Measurements from ENCODE around the gene MAST2.
A peak's percentile ranks its signal among the peaks of the same experiment; 100 is the strongest.
"Not testable (repeated sequence)": the region's sequence is repeated elsewhere in the genome, so short reads cannot be mapped to it uniquely, and the experiment has no call there.

The MAST2 gene

DNA sequence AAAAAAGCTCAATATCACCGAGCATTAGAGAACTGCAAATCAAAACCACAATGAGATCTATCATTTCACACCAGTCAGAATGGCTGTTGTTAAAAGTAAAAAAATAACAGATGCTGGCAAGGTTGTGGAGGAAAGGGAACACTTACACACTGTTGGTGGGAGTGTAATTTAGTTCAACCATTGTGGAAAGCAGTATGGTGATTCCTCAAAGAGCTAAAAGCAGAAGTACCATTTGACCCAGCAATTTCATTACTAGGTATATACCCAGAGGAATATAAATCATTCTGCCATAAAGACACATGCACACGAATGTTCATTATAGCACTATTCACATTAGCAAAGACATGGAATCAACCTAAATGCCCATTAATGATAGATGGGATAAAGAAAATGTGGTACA, 146.1 kb downstream of the MAST2 start:
- DNase-seq, result not testable (repeated sequence)

DNA sequence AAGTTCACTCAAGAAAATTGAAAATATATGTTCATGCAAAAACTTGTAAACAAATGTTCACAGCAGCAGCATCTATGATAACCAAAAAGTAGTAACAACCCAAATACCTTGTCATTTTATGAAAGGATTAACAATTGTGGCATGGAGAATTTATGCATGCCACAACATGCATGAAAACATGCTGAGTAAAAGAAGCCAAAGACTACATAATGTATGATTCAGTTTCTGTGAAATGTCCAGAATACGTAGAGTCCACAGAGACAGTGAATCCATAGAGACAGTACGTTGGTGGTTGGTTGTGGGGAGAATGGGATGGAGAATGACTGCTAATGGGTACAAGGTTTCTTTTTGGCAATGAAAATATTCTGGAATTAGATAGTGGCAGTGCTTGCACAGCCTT, 148.7 kb downstream of the MAST2 start:
- no peak for DNase-seq

DNA sequence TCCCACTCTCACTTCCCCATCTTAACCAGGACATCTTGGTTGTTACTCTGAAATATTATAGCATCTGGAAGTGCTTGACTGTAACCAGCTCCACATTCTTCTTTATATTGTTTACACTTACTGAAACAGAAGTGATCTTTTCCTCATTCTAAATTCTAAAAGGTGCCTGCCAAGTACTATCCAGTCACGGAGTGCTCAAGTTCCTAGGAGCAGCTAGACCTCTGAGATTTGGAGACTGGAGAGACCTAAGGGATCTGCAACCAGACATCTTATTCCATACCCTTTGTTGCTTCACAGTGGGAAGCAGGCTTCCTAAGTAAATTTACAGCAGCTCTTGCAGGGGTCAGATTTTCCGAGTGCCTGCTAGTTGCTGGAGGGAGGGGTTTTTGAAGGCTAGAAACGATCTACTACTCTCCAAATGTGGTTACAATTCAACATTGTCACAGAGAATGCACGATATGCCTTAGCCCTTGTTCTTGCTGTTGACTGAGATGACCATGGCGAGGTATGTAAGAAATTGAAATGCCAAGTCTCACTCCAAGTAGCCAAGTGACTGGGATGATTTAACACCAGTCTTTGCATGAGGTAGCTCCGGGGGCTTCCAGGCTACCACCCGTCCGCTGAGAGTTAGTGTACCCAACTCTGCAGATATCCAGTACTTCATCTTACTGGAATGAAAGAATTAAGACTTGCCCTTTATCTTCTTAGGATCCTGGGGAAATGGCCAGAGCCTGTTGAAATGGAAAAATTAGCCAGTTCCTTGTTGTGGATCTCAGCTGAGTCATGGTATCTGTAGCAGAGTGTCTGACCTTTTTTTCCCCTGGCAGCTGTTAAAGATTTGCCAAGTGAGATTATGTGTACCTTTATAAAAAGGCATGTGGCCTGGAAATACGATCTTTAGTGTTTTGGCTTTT, 150.8 kb downstream of the MAST2 start:
- no peak for DNase-seq

DNA sequence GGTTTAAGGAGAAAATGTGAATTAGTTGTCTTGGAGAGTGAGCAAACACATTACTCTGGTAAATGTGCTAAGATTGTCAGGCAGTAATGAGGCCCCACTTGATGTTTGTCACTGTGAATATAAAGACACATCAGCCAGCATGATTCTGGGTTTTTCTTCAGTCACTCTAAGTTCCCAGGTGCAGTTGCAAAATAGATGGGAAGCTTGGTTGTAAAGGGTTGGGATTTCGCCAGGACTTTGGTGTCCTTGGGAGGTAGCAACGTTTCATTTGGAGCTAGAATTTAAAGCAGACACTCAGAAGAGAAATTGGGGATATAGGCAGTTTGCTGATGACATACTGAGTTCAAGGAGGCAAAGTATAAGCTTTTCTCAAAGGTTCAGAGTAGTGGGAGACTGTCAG, 154.3 kb downstream of the MAST2 start:
- DNase-seq, result no peak

DNA sequence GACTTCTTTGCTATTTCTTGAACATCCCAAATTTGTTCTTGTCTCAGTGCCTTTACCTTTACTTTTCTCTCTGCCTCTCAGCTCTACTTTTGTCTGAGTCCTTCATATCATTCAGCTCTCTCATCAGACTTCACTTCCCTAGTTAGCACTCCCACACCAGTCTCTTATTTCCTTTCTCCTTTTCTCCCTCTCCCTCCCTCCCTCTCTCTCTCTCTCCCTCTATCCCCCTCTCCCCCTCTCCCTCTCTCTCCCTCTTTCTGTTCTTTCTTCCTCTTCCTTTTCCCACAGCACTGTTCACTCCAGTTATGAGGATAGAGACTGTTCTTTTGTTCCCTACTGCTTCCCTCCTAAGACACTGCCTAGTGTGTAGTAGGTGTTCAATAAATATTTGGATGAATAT, 154.9 kb downstream of the MAST2 start:
- DNase-seq, result no peak

DNA sequence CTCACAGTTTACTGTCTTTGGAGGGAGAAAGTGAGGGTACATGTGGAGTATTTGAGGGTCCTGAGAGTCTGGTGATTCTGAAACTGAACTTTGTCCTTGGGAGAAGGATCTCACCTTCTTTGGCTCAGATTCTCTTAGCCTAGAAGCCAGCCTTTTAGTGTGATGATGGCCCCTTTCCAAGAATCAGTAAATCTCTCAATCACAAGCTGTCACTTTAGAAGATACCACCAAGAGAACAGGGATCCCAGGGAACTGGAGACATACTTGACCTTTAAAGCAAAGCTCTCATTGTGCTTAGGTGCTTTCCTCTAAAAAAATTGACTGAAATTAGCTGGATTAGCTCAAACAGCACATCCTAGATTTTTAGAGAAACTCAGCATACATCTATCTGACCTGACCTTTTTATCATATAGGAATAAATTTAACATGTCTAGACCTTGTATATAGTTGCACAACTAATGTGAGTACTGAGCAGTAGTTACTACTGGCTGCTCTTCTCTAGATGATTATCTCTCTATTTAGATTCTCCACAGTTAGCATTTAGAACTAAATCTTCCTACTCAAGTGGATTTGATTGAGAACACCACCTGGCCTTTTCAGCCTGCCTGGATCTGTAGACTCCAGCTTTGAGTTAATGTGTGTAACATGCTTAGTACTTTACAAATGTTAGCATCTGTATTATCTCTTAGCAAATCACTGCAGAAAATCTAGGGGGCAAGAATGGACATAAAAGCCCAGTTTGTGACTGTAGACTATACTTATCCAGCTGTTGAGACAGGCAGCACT, 157.7 kb downstream of the MAST2 start:
- no peak for DNase-seq

DNA sequence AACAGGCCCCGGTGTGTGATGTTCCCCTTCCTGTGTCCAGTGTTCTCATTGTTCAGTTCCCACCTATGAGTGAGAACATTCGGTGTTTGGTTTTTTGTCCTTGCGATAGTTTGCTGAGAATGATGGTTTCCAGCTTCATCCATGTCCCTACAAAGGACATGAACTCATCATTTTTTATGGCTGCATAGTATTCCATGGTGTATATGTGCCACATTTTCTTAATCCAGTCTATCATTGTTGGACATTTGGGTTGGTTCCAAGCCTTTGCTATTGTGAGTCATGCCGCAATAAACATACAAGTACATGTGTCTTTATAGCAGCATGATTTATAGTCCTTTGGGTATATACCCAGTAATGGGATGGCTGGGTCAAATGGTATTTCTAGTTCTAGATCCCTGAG, 158.5 kb downstream of the MAST2 start:
- not testable (repeated sequence) for DNase-seq

DNA sequence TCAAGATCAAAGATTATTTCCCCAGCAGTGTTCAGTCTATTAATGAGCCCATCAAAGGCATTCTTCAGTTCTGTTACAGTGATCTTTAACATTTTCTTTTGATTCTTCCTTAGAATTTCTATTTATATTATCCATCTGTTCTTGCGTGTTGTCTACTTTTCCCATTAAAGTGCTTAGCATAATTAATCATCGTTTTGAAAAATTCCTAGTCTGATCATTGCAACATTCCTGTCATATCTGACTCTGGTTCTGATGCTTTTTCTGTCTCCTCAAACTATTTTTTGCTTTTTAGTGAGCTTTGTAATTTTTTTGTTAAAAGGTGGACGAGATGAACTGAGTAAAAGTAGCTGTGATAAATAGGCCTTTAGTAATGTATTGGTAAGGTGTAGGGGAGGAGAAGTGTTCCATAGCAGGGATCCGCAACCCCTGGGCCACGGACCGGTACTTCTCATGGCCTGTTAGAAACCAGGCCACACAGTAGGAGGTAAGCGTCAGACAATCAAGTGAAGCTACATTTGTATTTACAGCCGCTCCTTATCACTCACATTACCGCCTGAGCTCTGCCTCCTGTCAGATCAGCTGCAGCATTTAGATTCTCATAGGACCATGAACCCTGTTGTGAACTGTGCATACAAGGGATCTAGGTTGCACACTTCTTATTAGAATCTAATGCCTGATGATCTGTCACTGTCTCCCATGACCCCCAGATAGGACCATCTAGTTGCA, 165.7 kb downstream of the MAST2 start:
- no peak for DNase-seq

DNA sequence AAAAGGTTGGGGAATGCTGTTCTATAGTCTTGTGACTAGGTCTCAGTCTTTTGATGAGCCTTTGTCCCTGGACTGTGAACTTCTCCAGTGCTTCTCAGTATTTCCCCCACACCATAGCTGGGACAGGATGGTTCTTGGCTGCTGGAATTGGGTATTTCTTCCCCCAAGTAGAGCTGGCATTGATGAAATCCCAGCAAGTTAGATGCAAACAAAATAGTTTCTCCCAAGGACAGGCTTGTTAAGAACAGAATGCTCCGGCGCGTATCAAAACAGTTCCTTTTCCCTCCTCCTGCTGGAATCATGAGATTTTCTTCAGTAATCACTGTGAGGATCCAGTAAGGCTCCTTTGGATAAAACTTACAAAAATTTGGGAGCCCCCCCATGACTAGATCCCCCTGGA, 166.5 kb downstream of the MAST2 start:
- DNase-seq, result no peak

DNA sequence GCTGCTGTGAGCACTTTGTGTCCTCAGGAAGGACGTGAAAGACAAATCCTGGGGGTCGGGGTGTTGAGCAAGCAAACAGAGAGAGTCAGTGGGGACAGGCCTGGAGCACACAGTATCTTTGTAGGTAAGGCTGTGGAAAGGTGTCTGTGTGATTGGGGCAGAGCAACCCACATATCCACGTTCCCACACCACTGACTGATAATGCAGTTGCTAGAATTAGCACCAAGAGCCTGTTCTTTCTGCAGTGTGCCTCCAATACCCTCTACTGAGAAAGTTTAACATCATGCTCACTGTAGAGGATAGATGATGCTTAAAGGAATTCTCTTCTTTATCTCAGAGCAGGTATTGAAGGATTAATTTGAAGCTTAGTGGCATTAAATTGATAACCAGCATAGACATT, 167.9 kb downstream of the MAST2 start:
- no peak for DNase-seq

DNA sequence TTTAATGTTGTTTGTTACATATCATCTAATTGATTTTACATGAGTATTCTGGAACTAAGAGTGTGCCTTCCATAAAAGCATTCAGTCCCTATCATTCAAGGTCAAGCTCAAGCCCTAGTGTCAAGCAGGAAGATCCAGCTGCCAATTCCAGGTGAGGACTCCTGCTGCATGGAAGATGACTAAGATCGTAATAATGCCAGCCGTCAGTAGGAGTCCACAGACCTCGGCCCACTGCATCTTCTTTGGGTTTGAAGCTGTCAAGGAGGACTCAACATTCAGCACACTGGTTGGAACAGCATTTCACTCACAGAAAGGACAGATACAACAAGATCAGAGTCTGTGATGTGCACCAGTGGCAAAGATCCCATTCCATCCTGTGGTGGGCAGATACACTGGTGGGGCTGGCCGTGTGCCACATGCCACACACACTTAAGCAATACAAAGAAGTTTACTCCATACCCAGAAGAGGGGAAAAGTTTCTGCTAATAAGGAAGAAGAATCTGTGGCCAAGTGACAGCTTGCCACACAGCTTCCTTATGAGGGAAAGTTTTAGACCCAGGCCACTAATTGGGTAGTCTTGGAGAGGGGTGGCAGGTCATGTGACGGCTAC, 168.6 kb downstream of the MAST2 start:
- no peak for DNase-seq

DNA sequence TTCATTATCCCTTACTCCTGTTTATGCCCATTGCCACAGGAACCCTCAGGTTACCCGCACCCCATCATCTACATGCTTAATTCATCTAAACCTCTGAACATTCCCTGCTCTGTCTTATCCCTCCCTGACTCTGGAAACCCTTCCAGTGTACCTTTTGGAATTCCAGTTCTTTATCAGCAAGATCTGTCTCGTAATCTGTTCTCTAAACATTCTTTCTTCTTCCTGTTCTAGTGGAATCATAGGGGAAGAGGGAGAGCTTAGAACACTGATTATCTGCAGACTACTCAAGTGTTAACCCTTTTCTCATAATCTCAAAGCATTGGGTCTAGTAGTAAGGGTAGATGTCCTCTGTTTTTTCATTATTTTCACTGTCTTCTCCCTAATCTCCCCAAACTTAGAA, 169.2 kb downstream of the MAST2 start:
- no peak for DNase-seq

DNA sequence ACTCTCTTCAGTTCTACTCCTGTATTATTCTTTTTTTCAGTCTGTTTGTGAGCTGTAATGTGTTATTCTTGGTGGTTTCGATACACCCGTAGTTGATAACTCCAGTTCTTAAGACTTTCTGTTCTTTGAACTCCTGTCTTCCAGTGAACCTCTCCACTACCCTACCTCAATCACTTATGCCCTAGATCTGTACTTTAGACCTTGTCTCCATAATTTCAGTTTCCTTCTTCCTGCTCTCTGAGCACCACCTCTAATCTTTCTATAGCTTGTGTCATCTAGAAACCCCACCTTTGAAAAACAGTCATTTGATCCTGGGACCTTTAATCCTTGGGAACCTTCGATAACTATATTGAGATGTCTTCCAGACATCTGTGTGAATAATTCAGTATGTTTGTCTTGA, 169.7 kb downstream of the MAST2 start:
- DNase-seq, result no peak

DNA sequence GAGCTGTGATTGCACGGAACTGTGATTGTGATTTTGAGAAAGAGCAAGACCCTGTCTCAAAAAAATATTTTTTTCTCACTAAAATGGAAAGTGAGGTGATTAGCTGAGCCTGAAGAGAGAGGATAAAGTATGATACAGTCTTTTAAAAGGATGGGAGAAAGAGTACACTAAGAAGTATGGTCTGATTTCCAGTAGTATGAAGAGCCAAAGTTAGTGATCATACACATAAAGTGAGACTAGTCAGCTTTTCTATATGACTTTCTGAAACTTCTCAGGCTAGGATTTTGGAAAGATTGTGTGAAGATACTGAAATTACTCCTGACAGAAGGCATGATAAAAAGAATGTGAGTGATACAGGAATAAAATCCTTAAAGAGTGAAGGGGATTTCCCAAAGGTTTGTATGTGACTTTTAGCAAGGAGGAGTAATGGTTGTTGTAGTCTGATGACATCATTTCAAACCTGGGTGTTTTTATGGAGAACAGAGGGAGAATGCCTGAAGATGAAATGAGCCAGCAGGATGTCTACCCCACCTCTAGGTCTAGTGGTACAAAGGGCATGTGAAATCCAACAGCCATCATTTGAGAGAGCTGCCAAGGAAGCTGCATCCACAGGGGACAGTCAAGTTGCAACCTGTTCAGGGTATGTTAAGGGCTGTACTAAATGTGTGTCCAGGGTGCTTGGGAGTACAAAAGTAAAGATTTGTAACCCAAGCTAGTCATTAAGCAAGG, 171.3 kb downstream of the MAST2 start:
- DNase-seq, result no peak

DNA sequence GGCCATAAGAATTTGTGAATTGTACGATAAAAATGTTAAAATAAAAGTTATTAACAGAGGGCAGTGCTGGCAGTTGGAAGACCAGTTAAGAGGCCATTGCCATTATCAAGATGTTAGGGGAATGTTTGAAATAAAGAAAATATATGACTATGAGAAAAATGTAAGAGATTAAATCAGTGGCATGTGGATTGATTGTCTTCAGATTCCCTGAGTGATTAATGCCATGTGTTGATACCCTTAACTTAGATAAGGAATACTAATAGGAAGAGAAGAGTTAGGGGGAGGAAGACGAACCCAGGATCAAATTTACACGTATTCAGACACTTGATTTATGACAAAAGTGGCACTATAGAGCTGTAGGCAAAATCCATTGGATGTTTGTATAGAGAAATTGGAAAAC, 173.2 kb downstream of the MAST2 start:
- no peak for DNase-seq

DNA sequence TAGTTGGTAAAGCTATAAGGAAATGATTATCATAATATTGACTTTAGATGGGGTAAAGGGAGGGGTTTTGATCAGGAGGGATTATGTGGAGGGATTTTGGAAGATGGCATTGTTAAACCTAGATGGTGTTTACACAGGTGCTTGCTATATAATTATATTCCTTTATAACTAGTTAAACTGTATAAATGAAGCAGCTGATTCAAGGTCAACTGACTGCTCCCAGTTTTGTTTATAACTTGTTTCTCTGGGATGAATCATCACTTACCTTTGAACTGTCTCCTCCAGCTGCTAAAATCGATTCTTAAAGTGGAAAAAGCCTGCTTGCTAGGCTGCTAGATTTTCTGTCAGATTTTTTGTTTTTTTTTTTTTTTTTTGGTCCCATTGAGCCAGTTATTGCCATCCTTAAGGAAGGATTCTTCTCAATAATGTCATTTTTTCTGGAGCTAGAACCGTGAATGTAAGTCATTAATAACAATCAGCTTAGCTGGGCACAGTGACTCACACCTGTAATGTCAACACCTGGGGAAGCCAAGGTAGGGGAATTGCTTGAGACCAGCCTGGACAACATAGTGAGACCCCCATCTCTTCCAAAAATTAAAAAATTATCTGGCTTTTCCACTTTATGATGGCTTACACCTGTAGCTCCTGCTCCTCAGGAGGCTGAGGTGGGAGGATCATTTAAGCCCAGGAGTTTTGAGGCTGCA, 175.8 kb downstream of the MAST2 start:
- peak; percentile 73 for DNase-seq

DNA sequence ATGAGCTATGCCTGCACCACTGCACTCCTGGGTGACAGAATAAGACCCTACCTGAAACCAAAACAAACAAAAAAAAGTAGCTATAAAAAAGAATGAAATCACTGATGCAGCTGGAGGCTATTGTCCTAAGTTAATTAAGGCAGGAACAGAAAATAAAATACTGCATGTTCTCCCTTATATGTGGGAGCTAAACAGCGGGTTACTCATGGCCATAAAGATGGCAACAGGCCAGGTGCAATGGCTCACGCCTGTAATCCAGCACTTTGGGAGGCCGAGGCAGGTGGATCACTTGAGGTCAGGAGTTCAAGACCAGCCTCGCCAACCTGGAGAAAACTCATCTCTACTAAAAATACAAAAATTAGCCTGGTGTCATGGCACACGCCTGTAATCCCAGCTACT, 176.4 kb downstream of the MAST2 start:
- DNase-seq, result no peak

DNA sequence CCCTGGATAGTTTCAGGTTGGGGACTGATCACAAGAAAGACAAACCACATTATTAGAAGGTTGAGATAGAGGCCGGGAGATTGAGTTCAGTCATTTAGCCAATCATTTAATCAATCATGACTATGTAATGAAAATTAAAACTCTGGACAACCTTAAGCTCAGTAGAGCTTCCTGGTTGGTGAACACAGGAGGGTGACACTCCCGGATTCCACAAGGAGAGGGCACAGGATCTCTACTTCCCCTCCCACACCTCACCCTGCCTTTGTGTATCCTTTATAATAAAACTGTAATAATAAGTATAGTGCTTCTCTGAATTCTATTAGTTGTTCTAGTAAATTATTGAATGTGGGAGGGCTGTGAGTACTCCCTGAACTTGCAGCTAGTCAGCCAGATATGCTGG, 178.9 kb downstream of the MAST2 start:
- no peak for DNase-seq

DNA sequence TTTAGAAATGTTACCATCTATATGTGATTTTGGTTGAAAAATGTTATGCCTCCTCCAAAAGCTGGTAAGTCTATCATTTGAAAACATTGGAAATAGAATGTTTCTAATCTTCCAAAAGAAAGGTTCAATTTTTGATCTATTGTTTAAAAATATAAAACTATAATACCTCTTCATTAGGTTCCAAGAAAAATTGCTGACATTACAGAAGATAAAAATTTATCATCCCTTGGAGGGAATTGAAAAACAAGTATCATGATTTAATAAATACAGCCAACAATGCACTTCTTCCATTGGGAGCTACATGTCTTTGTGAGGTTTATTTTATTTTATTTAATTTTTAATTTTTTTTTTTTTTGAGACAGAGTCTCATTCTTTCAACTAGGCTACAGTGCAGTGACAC, 180.6 kb downstream of the MAST2 start:
- no peak for DNase-seq

DNA sequence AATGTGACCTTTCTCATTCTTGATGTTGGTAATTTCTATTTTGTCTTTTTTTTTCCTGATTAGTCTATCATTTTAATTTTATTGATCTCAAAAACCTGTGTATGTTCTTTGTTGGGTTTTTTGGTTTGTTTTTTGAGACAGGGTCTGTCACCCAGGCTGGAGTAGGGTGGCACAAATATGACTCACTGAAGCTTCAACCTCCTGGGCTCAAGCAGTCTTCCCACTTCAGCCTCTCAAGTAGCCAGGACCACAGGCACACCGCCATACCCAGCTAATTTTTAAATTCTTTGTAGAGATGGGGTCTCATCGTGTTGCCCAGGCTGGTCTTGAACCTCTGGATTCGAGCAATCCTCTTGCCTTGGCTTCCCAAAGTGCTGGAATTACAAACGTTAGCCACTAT, 183.8 kb downstream of the MAST2 start:
- no peak for DNase-seq

DNA sequence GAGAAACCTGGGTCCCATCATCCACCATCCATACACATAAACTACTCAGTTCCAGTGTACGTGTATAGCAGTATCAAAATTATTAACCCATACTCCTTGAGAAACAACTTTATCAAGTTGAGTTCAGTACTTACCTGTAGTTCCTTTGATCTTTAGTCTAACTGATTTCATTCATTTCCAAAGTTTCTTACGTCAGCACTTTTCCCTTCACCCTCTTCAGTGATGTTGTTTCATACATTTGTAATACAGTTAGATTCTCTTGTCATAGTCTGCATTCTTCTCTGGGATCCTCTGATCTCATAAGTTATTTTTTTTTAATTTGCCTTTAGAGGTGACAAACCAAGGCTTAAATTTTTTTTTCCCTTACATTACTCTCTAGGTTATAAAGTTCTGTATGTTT, 185.8 kb downstream of the MAST2 start:
- DNase-seq, result no peak

DNA sequence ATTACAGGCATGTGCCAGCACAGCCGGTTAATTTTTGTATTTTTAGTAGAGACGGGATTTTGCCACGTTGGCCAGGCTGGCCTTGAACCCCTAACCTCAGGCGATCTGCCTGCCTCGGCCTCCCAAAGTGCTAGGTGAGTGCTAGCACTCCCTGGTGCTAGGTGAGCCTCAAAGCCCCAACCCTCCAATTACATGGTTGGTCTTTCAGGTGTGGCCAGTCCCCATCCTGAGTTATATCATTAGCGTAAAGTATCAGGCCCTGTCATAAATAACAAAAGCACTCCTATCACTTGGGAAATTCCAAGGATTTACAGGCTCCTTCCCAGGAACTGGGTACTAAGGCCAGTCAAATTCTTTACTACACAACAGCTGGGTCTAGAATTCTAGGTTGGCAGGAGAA, 191.0 kb downstream of the MAST2 start:
- no peak for DNase-seq
